Cardiac muscle cell (in vitro differentiated cells and primary cell): Measurements from ENCODE around the gene ELF4. TPM values are rescaled to one million over a fixed set of nuclear protein-coding genes. Genes with fewer than 3 reads are reported as not detected.

Experiments
- DNase-seq, 2 donors: peaks; one replicate each; pipeline versions ENCODE4 v3.0.0 to v3.0.0-alpha.2; 2010 to 2017; ENCODE audit warnings: low read depth in 1 of 2, low spot score in 1 of 2
- H3K27ac ChIP-seq: fragments of 200-600 bp; sonication (generic); 2 replicates; pipeline ENCODE4 v1.5.1; 2016
- H3K27me3 ChIP-seq: fragments of 200-600 bp; sonication (generic); 2 replicates; pipeline ENCODE4 v1.6.0; 2016; ENCODE audit warnings: control low read depth
- H3K36me3 ChIP-seq: fragments of 200-600 bp; sonication (generic); 2 replicates; pipeline ENCODE4 v1.5.1; 2016; ENCODE audit warnings: control low read depth
- H3K4me1 ChIP-seq: fragments of 200-600 bp; sonication (generic); 2 replicates; pipeline ENCODE4 v1.8.1; 2017; ENCODE audit warnings: low read depth, mild to moderate bottlenecking, mixed run types
- H3K4me3 ChIP-seq: fragments of 200-600 bp; sonication (generic); 2 replicates; pipeline ENCODE4 v1.5.1; 2016; ENCODE audit warnings: mild to moderate bottlenecking
- H3K9me3 ChIP-seq: fragments of 200-600 bp; sonication (generic); 2 replicates; pipeline ENCODE4 v1.5.1; 2017; ENCODE audit warnings: low read depth, mild to moderate bottlenecking, control low read depth
- polyA plus RNA-seq: library from polyadenylated mRNA; unstranded; fragments of >200 nt; fragmentation: Nextera tagmentation; extraction: Ambion mirVana; gene quantifications from 2 replicates; pipeline ENCODE4 v1.2.1, GENCODE V29; 2016
- total RNA-seq: library from RNA; depleted of rRNA; stranded (reverse); fragments of >200 nt; gene quantifications from 2 replicates; pipeline ENCODE4 v1.2.3, GENCODE V29; 2016
- TF ChIP-seq, protein P1 (sequence below): IDR thresholded peaks from 2 replicates; pipeline ENCODE4 v1.5.1; 2012; ENCODE audit warnings: low read depth, mild to moderate bottlenecking, low read length

Gene ELF4
- total and polyA plus RNA-seq, 2 experiments from 2014 or later = 0.88 to 1.8 TPM

DNA sequence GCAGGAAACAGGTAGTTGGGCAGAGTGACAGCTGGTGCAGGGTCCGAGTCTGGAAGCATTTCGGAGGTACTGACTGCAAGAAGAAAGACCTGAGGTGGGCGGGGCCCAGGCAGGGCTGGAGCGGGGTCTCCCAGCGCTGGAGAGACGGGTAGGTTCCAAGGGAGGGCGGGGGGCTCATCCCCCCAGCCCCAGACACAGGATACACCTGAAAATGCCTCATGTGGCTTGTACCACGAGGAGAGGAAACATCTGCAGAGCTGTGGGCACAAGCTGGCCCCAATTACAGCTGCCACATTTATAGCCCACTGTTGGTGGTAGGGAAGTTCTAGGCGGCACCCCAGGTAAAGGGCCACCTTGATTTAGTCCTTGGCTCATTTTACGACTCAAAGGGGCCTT lies 38.0 kb downstream of the ELF4 start:
- Histone ChIP-seq H3K36me3 (no peaks in the 10 kb centered on the region), H3K27me3 (no peaks in the 10 kb centered on the region), H3K9me3 (no peaks in the 10 kb centered on the region), H3K27ac (no peak overlapping the region), H3K4me3 (no peak overlapping the region), H3K4me1 (no peaks in the 10 kb centered on the region)
- TF ChIP-seq, protein P1, sequence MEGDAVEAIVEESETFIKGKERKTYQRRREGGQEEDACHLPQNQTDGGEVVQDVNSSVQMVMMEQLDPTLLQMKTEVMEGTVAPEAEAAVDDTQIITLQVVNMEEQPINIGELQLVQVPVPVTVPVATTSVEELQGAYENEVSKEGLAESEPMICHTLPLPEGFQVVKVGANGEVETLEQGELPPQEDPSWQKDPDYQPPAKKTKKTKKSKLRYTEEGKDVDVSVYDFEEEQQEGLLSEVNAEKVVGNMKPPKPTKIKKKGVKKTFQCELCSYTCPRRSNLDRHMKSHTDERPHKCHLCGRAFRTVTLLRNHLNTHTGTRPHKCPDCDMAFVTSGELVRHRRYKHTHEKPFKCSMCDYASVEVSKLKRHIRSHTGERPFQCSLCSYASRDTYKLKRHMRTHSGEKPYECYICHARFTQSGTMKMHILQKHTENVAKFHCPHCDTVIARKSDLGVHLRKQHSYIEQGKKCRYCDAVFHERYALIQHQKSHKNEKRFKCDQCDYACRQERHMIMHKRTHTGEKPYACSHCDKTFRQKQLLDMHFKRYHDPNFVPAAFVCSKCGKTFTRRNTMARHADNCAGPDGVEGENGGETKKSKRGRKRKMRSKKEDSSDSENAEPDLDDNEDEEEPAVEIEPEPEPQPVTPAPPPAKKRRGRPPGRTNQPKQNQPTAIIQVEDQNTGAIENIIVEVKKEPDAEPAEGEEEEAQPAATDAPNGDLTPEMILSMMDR = no peak
- no peak for DNase-seq

DNA sequence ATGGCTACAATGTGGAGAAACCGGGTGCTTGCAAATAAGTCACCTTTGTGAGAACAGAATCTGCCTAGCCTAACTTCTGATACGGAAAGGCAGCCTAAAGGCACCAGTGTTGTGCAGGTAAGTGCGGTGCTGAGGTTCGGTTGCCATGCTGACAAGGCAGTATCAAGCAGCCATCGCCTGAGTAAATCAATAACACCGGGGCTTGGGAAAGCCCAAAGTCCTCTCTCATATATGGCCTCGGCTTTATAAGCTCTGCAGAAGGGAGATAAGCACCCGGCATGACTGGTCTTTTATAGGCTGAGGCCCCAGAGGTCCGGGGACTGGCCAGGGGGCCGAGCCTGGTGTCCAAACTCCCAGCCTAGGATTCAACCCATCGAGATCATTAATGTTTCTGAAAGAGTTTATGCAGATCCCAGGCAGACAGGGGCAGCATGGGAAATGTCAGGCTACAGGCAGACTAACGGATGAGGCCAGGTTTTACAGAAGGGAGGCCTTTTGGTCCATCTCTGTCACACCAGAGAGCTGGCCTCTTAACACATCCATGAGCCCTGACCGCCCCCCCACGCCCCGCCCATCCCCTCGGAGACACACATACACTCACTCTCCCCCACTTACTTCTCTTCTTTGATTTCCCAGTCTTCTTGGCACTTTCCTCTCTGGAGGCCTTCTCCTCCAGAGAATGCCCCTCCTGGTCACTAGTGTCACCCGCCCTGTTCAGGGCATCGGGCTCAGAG lies 38.5 kb downstream of the ELF4 start:
- no peak overlapping the region for H3K27ac ChIP-seq
- H3K36me3 ChIP-seq = no peaks in the 10 kb centered on the region
- no peaks in the 10 kb centered on the region for H3K27me3 ChIP-seq
- H3K4me3 ChIP-seq = no peak overlapping the region
- DNase-seq = no peak
- TF ChIP-seq, protein P1 = no peak
- no peaks in the 10 kb centered on the region for H3K4me1 ChIP-seq
- H3K9me3 ChIP-seq = no peaks in the 10 kb centered on the region

DNA sequence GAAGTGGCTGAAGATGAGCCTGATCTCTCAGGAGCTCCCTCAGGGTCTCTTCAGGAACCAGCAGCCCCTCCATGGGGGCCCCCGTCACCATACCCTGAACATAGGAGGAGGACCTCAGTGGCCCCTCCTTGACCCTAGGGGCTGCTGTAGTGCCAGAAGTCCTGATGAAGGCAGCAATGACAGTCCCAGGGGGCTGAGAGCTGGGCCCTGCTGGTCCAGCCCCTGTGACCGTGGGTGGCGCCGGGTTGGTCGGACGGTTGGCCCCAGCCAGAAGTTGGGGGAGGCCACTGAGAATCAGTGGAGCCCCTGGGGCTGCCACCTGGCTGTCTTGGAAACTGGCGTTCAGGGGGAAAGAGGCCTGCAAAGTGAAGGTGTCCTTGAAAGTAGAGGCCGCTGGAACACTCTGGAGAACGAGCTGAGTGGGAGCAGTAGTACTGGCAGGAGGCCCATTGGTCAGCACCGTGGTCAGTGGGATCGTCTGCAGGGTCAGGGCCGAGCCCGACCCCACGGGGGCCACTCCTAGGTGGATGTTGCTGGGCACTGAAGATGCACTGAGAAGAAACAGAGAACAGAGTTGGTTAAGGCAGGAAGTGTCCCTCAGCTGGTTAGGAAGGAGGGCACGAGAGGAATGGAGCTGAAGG lies 43.2 kb downstream of the ELF4 start:
- TF ChIP-seq, protein P1 = no peak
- no peaks in the 10 kb centered on the region for H3K36me3 ChIP-seq

DNA sequence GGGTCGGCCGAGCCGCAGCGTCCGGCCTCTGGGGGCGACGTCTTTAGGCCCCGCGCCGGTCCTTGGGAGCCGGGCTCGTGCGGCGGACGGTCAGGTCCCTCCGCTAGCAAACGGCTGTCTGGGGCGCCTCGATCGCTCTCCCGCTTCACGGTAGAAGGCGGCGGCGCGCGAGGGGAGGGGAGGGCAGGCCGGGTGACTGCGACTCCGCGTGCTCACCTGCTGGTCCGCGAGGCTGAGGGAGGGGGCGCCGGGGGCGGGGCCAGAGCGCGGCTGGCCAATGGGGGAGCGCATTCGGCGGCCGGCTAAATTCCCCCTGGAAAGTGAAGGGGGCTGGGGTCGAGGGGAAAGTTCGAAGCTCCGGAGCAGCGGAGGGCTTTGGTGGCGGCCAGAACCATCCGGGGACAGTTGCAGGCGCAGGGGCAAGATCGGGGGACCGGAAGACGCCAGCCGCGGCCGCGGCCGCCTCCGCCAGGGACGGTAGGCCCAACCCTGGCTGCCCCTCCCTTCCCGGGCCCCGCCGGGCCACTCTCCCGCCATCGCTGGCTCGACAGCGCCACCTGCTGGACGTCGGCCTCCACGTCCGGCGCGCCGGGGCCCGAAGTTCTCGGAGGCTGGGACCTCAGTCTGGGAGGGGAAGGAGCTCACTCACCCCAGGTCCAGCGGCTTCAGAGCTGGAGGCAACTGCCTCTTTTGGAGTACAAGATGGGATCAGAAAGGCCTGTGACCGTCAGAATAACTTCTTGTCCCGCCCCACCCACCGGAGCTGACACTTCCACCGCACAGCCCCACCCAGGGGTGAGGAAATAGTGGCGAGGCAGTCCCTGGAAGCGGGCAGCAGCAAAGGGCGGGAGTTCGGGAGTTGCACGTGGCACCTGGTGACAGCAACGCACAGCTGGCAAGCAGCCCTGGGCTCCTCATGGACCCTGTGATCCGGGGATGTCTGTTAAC lies 49.9 kb downstream of the ELF4 start:
- H3K27me3 ChIP-seq = no peaks in the 10 kb centered on the region
- peak; percentile 67 to 78 for DNase-seq
- H3K27ac ChIP-seq = peak overlapping the region; percentile 52
- H3K9me3 ChIP-seq = no peaks in the 10 kb centered on the region
- no peaks in the 10 kb centered on the region for H3K4me1 ChIP-seq
- H3K4me3 ChIP-seq = peak overlapping the region; percentile 28
- H3K36me3 ChIP-seq = no peaks in the 10 kb centered on the region
- TF ChIP-seq, protein P1 = peak; percentile 71

More for the DNA sequence above, 43.2 kb downstream of the ELF4 start:
- Histone ChIP-seq H3K27ac (no peak overlapping the region), H3K9me3 (no peaks in the 10 kb centered on the region), H3K27me3 (no peaks in the 10 kb centered on the region), H3K4me3 (no peak overlapping the region), H3K4me1 (no peaks in the 10 kb centered on the region)
- DNase-seq = no peak

DNA sequence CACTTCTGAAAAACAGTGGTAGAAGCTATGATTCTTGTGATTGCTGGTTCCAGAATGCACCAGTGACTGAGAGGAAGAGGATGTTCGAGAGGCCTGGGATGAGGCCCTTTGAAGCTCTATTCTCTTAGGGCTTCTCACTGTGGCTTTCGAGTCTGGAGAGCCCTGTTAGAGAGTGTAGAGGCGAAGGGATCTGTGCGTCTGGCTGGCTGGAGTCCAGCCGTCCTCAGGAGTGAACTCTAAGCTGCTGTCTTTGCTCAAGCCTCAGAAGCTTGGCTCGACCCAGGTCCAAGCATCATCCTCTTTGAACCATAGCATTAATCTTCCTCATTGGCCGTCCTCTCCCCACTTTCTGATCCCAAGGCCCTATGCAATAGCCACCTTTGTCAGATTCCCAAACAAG lies 51.6 kb downstream of the ELF4 start:
- DNase-seq = no peak
- Histone ChIP-seq H3K9me3 (no peaks in the 10 kb centered on the region), H3K27ac (no peak overlapping the region), H3K4me3 (no peak overlapping the region), H3K36me3 (no peaks in the 10 kb centered on the region), H3K4me1 (no peaks in the 10 kb centered on the region), H3K27me3 (no peaks in the 10 kb centered on the region)
- TF ChIP-seq, protein P1 = no peak
